SK-N-SH treated with all-trans-retinoic acid at 6 μM for 48 hours (cell line): Measurements from ENCODE around the gene LRRC8E.

Source experiments
- BACH2 ChIP-seq: fragments of 250-450 bp; sonication (Bioruptor Pico); IDR thresholded peaks from 2 replicates; pipeline ENCODE4 v1.9.0; 2021; ENCODE audit warnings: mild to moderate bottlenecking, borderline replicate concordance
- CREB5 ChIP-seq: fragments of 250-450 bp; sonication (Bioruptor Pico); IDR thresholded peaks from 2 replicates; pipeline ENCODE4 v1.5.1; 2020; ENCODE audit warnings: low read depth, mild to moderate bottlenecking, moderate library complexity
- RARB ChIP-seq: fragments of 250-450 bp; sonication (Bioruptor Pico); IDR thresholded peaks from 2 replicates; pipeline ENCODE4 v1.8.0; 2021; ENCODE audit warnings: mild to moderate bottlenecking, moderate library complexity
- TOX ChIP-seq: fragments of 250-450 bp; sonication (Bioruptor Pico); IDR thresholded peaks from 2 replicates; pipeline ENCODE4 v1.8.0; 2021; ENCODE audit warnings: mild to moderate bottlenecking, moderate library complexity, borderline replicate concordance
- ZNF565 ChIP-seq: fragments of 450-650 bp; formaldehyde crosslinking; conservative IDR thresholded peaks from 2 replicates; pipeline ENCODE4 v1.5.0; 2020; ENCODE audit warnings: low read depth, mild to moderate bottlenecking, moderate library complexity

- TF ChIP-seq CREB5 (CRISPR knock-in tag): no peak
- no peak for TF ChIP-seq TOX (CRISPR knock-in tag)
- TF ChIP-seq BACH2 (CRISPR knock-in tag): no peak
- TF ChIP-seq ZNF565 (CRISPR knock-in tag): no peak
- no peak for TF ChIP-seq RARB (CRISPR knock-in tag)
These were observed 55.3 kb downstream of the LRRC8E start, which contains the start of gene TIMM44 for GRCh38 chr19:7943444-7944176.
